GM13977 (cell line): ENCODE results near the gene GHRHR.

Experiments used
- DNase-seq: peaks from one replicate; pipeline ENCODE4 v3.0.0; 2012; ENCODE audit warnings: low spot score
- in situ Hi-C: fragments of 300-500 bp; cut with MboI; formaldehyde crosslinking; loops from one replicate; pipeline ENCODE4 v1.12.0; 2022; ENCODE audit warnings: low sequenced_read_pairs, low pct_unique_long_range_greater_than_20kb, mixed read lengths, inconsistent platforms; ENCODE audit not compliant: unreplicated experiment
- TF ChIP-seq, protein P1 (sequence below): IDR thresholded peaks from 2 replicates; pipeline ENCODE4 v1.5.1; 2012; ENCODE audit warnings: mild to moderate bottlenecking, control low read depth; ENCODE audit not compliant: insufficient read depth; ENCODE audit errors: extremely low read depth, missing control alignments

GHRHR gene

GRCh38 chr7:30963842-30964241, at the start of gene GHRHR:
GHRHR (plus strand) TSS chr7:30963953; CDS start chr7:30964069, 116 bp downstream.
- no peak for DNase-seq
- in situ Hi-C loops = no loop called here
- TF ChIP-seq, protein P1, sequence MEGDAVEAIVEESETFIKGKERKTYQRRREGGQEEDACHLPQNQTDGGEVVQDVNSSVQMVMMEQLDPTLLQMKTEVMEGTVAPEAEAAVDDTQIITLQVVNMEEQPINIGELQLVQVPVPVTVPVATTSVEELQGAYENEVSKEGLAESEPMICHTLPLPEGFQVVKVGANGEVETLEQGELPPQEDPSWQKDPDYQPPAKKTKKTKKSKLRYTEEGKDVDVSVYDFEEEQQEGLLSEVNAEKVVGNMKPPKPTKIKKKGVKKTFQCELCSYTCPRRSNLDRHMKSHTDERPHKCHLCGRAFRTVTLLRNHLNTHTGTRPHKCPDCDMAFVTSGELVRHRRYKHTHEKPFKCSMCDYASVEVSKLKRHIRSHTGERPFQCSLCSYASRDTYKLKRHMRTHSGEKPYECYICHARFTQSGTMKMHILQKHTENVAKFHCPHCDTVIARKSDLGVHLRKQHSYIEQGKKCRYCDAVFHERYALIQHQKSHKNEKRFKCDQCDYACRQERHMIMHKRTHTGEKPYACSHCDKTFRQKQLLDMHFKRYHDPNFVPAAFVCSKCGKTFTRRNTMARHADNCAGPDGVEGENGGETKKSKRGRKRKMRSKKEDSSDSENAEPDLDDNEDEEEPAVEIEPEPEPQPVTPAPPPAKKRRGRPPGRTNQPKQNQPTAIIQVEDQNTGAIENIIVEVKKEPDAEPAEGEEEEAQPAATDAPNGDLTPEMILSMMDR = no peak

- in situ Hi-C loops = no loop called here
These were observed 49.2 kb upstream of the GHRHR start for GRCh38 chr7:30914596-30914995.

GRCh38 chr7:30915005-30915601, 48.6 kb upstream of the GHRHR start:
- in situ Hi-C loops = no loop called here
- TF ChIP-seq, protein P1 = no peak
- DNase-seq = no peak

More at GRCh38 chr7:30914596-30914995, 49.2 kb upstream of the GHRHR start:
- DNase-seq = no peak
- TF ChIP-seq, protein P1 = no peak

DNA sequence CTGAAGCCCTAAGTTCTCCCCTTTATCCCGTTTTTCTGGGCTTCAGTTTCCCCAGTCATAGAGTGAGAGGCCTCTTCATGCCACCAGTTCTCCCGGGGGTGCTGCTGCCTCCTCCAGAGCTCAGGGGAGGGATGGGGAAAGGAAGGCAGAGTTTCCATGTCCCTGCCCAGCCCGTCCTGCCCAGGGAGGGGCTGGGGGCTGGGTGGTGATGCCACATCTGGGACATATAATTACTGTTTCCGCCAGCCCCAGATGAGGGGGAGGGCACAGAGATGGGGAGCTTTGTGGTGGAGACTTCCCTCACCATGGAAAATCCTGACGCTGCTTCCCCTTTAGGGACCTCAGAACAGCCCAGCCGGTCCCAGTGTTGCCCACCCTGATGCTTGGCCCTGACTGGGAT, 48.0 kb upstream of the GHRHR start:
- TF ChIP-seq, protein P1 = no peak
- in situ Hi-C loops = no loop called here
- DNase-seq = no peak

GRCh38 chr7:30916255-30916654, 47.5 kb upstream of the GHRHR start:
- TF ChIP-seq, protein P1 = no peak
- in situ Hi-C loops = no loop called here
- no peak for DNase-seq

DNA sequence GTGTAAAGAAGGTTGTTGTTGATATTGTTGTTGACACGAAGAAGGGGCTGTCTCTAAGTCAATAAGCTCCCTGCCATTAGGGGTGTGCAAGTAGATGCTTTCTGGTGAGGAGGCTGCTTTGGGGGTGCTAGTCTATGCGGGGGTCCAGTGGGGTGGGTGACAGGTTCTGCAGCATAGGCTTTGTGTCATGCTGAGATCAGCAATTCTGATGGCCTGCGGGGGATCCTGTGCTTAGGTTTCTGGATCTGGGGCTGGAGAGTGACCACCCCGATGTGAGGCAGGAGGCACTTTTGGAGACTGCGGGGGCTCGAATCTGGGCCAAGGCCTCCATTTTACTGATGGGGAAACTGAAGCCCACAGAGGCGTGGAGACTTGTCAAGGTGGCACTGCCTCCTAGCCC, 47.0 kb upstream of the GHRHR start:
- TF ChIP-seq, protein P1 = no peak
- DNase-seq = no peak
- in situ Hi-C loops = no loop called here
